ENCODE results near the gene RABGAP1L.
"Not testable (repeated sequence)": the region's sequence is repeated elsewhere in the genome, so short reads cannot be mapped to it uniquely, and the experiment has no call there.

Gene RABGAP1L

GRCh38 chr1:174153085-174153824, 6.1 kb upstream of the RABGAP1L start:
- no peak for DNase-seq (ENCODE audit: low read depth in 1 of 2, low spot score in 1 of 2)

GRCh38 chr1:174153825-174154107, 5.6 kb upstream of the RABGAP1L start:
- no peak for DNase-seq (ENCODE audit: low read depth in 1 of 2, low spot score in 1 of 2)

GRCh38 chr1:174156437-174156836, 2.9 kb upstream of the RABGAP1L start:
- no peak for DNase-seq (ENCODE audit: low read depth in 1 of 2, low spot score in 1 of 2)

- DNase-seq (ENCODE audit: low read depth in 1 of 2, low spot score in 1 of 2), result peak in 1 of 2 donors; percentile 44
Measured at GRCh38 chr1:174157157-174157806, 2.0 kb upstream of the RABGAP1L start.

- DNase-seq (ENCODE audit: low read depth in 1 of 2, low spot score in 1 of 2), result peak in 1 of 2 donors; percentile 21
Measured at GRCh38 chr1:174158767-174159251, 511 bp upstream of the RABGAP1L start.

GRCh38 chr1:174160109-174160473, 771 bp downstream of the RABGAP1L start:
- no peak for DNase-seq (ENCODE audit: low read depth in 1 of 2, low spot score in 1 of 2)

- no peak for DNase-seq (ENCODE audit: low read depth in 1 of 2, low spot score in 1 of 2)
Measured at GRCh38 chr1:174160603-174161002, 1.3 kb downstream of the RABGAP1L start.

GRCh38 chr1:174161813-174162212, 2.5 kb downstream of the RABGAP1L start:
- no peak for DNase-seq (ENCODE audit: low read depth in 1 of 2, low spot score in 1 of 2)

- no peak for DNase-seq (ENCODE audit: low read depth in 1 of 2, low spot score in 1 of 2)
Measured at GRCh38 chr1:174164826-174165225, 5.5 kb downstream of the RABGAP1L start.

- no peak for DNase-seq (ENCODE audit: low read depth in 1 of 2, low spot score in 1 of 2)
Measured at GRCh38 chr1:174165471-174166137, 6.3 kb downstream of the RABGAP1L start.

- DNase-seq (ENCODE audit: low read depth in 1 of 2, low spot score in 1 of 2), result no peak
Measured at GRCh38 chr1:174166530-174167264, 7.4 kb downstream of the RABGAP1L start.

- no peak for DNase-seq (ENCODE audit: low read depth in 1 of 2, low spot score in 1 of 2)
Measured at GRCh38 chr1:174167265-174167803, 8.0 kb downstream of the RABGAP1L start.

- no peak for DNase-seq (ENCODE audit: low read depth in 1 of 2, low spot score in 1 of 2)
Measured at GRCh38 chr1:174169342-174169741, 10.0 kb downstream of the RABGAP1L start.

GRCh38 chr1:174171073-174171472, 11.8 kb downstream of the RABGAP1L start:
- DNase-seq (ENCODE audit: low read depth in 1 of 2, low spot score in 1 of 2), result no peak

GRCh38 chr1:174174461-174175329, 15.4 kb downstream of the RABGAP1L start:
- no peak for DNase-seq (ENCODE audit: low read depth in 1 of 2, low spot score in 1 of 2)

GRCh38 chr1:174178459-174178858, 19.1 kb downstream of the RABGAP1L start:
- DNase-seq (ENCODE audit: low read depth in 1 of 2, low spot score in 1 of 2), result not testable (repeated sequence)

- no peak for DNase-seq (ENCODE audit: low read depth in 1 of 2, low spot score in 1 of 2)
Measured at GRCh38 chr1:174189428-174190062, 30.2 kb downstream of the RABGAP1L start.

- no peak for DNase-seq (ENCODE audit: low read depth in 1 of 2, low spot score in 1 of 2)
Measured at GRCh38 chr1:174190691-174191199, 31.4 kb downstream of the RABGAP1L start.

- DNase-seq (ENCODE audit: low read depth in 1 of 2, low spot score in 1 of 2), result no peak
Measured at GRCh38 chr1:174191349-174191862, 32.1 kb downstream of the RABGAP1L start.

Data from activated CD4-positive, alpha-beta T cell treated with anti-CD3 and anti-CD28 coated beads, Interleukin-2, amount 50 U/mL, for 24 hours (primary cell).